NCI-H2171 (cell line): ENCODE data around the gene RPS24.
"Not testable (repeated sequence)": the region's sequence is repeated elsewhere in the genome, so short reads cannot be mapped to it uniquely, and the experiment has no call there.

Experiments used
- DNase-seq: peaks from one replicate; lab custom pipeline; 2025; lab: John Stamatoyannopoulos, UW

Gene RPS24

DNA sequence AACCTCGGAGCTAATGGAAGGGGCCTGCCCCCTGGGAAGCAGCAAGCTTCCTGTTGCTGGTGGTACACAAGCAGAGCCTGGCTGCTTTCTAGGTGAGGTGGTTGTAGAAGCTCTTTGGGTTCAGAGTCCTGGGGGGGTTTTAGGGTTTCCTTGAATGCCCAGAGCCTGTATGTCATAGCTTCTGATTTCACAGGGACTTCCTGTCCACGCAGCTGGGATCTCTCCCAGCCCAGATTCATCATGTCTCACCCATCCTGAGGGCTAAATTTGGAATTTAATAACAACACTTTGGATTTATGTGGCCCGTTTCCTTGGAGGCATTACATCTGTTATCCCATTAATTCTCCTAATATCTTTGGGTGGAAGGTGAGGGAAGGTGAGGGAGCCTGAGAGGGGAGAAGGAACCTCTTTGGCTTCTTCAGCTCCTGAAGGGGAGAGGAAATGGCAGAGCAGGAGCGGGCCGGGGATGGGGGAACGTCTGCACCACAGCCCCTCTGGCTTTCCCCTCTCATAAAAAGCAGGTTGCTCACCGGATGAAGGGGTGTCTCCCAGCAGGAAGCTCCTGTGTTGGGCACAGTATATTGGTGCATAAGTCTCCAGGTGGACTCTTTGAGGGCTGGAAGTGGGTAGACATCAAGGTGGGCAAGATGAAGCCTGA, 19.7 kb downstream of the RPS24 start:
- no peak for DNase-seq

DNA sequence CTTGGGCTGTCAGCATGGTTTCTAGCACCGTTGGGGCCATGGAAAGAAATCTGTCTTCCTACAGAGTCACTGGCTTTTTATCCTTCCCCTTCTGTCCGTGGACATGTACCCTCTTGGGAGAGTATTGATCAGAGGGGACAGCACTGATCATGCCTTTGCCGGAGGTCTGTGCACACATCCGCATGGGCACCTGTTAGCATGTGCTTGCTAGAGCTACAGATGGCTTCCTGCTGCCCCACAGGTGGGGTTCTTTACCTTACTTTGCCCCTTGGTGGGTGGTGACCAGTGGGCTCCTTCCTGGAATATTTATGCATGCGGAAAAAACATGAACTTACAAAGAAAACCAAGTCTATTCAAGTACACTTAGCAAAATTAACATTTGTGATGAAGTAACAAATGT, 24.9 kb downstream of the RPS24 start:
- no peak for DNase-seq

DNA sequence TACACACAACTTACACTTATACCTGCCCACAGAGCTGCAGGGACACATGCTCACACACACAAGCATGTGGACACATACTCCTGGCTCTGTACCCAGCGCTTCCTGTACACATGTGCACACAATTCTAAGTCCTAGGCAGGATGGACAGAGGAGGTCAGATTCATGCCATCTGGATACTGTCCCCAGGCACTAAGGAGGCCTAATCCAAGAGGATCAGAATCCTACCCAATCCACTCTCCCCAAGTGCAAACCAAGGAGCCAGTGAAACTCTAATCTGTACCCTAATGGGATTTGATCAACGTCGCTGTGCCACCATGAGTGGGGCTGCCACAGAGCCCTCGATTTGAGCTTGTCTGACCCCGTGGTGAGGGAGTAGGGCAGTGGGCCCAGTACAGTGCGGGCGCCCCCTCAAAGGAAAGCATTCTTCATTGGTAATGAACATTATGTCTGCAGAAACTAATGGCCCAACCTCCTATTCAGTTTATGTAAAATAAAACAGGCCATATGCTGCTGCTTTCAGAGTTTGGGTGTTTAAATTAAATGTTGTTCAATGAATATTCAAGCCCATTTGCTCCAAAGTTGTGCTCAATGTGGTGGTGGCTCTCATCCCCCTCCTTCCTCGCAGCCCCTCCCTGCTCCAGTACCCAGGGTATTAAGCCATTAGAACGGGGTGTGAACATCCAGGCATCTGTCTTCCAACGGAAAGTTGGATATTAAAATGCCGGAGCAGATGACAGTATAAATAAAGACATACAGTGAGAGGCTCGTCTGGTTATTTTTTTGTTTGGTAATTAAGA, 26.4 kb downstream of the RPS24 start:
- peak; percentile 10 for DNase-seq

DNA sequence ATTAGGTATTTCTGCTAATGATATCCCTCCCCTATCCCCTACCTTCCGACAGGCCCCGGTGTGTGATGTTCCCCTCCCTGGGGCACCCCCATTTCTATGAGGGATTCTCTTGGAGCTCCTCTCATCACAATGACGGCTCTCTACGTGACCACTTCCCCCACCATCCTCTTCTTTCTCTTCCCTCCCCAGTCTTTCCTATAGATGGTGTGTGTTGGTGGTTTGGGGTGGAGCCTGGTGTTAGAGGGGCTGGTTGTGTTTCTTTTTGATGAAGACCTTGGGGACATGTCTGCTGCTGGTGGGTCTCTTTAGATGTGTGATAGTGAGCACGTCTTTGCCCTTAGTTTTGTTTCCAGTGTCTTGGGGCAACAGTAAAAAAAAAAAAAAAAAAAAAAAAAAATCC, 28.6 kb downstream of the RPS24 start:
- no peak for DNase-seq

DNA sequence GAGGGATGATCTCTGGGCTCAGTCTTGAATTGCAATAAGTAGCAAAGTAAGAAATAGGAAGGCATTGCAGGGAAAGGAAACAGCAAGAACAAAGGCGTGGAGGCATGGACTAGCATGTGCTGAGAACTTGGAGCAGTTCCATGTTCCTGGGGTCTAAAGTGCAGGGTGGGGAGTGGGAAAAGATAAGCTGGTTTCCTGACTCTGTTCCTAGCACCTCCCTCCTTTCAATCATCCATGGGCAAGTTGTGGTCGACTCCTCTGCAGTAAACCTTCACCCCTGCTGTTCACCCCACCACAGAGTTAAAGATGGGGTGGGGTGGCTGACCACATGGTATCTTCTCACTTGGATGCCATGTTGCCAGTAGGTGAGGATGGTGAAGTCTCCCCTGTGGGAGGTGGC, 29.6 kb downstream of the RPS24 start:
- no peak for DNase-seq

DNA sequence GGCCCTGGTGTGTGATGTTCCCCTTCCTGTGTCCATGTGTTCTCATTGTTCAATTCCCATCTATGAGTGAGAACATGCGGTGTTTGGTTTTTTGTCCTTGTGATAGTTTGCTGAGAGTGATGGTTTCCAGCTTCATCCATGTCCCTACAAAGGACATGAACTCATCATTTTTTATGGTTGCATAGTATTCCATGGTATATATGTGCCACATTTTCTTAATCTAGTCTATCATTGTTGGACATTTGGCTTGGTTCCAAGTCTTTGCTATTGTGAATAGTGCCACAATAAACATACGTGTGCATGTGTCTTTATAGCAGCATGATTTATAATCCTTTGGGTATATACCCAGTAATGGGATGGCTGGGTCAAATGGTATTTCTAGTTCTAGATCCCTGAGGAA, 31.3 kb downstream of the RPS24 start:
- not testable (repeated sequence) for DNase-seq

DNA sequence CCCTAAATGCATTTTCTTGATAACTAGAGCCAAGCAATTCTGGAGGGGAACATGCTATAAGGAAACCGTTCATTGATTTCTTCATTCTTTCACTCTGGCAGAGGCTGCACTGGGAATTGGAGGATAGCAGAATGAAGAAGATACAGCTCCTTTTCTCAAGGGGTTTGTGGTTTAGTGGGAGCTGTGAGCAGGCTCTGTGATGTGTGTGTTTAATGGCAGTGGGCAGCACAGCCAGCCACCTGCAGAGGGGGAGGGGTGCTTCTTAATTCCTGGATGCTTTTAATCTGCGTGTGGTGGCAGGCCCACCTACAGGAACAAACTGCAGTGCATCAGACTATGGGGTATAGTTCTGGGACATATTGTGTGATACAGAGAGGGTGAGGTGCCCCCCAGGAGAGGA, 31.9 kb downstream of the RPS24 start:
- peak; percentile 11 for DNase-seq

DNA sequence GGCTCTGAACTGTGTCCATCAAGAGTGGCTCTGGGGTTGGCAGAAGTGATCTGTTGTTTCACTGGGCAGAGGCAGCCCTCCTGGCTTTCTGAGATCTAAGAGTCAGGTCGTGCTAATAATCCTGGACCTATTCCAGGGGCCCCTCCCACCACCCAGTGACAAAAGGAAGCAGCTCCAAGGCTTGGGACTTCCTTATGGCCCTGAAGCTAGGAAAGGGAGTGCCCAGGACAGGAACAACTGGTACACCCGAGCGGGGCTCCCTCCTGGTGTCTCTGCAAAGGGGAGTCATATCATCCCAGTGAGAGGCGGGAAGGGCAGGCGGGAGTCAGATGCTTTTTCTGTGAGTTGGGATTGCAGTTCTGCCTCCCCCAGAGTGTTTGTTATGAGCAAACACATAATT, 32.3 kb downstream of the RPS24 start:
- DNase-seq: peak; percentile 6

DNA sequence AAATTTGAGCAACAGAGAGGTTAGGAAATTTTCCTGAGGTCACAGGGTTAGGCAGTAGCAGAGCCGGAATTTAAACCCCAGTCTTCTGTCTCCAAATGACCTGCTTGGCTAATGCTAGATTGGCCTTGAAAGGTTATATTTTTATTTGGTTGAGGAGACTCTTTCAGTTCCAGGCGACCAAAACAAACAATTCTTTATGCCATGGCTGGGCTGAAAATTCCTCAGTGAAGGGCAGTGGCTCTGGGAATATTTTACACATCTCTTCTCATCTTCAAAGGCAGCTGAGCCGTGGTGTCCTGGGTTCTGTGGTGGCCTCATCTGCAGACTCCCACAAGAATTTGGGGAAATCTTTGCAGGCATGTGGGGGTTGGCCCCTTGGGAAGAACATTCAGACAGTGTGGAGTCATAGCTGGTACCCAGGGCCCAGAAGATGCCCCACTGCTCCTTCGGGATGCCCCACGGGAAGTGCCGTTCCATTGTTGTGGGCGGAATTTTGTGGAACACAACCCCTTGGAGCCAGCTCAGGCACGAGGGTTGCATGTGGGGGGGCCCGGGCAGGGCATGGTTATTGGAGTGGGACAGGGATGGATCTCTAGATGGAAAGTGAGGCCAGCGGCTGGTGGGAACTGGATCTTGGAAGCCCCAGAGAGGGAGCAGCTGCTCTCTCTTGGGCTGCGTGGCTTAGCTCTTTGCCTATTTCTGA, 33.2 kb downstream of the RPS24 start:
- no peak for DNase-seq

DNA sequence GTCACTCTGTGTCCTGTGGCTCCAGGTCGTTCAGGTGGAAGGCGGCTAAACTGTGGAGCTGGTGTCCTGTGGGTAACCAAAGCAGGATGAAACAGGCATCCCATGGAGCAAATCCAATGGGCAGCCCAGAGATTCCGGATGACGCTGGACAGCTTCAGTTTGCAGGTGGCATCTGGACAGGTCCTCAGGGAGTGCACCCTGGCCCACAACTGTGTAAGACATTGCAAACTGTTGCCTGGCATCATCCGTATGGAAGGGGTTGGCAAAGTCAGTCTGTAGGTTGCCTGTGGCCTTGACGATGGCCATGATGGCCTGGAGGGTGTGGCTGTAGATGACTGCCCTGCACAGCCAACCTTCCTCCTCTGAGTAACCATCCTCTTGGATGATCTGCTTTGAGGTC, 35.5 kb downstream of the RPS24 start:
- DNase-seq: no peak

DNA sequence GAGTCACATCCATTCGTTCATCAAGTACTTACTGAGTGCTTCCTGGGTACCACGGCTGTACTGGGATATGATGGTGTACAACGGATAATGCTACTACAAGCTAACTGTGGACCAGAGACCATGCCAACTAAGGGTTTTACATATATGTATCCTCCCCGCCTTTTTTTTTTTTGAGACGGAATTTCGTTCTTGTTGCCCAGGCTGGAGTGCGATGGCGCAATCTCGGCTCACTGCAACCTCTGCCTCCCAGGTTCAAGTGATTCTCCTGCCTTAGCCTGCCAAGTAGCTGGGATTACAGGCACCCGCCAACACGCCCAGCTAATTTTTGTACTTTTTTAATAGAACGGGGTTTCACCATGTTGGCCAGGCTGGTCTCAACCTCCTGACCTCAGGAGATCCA, 36.4 kb downstream of the RPS24 start:
- not testable (repeated sequence) for DNase-seq

DNA sequence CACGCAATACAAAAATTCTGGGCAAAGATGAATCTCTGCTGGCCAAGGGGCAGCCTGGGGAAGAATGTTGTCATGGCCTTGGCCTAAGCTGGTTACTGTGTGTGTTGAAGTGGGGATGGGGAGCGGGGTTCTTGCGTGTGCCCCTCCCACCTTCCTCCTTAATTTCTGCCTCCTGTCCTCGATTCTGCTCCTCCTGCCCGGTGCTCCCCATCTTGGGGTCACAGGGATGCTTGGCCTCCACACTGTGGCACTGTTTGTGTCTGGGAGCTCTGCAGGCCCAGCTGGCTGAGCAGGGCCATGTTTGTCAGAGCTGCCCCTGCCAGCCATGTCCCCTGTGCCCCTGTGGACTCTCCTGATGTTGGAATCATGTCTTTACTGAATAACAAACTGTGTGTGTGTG, 37.1 kb downstream of the RPS24 start:
- DNase-seq: no peak

DNA sequence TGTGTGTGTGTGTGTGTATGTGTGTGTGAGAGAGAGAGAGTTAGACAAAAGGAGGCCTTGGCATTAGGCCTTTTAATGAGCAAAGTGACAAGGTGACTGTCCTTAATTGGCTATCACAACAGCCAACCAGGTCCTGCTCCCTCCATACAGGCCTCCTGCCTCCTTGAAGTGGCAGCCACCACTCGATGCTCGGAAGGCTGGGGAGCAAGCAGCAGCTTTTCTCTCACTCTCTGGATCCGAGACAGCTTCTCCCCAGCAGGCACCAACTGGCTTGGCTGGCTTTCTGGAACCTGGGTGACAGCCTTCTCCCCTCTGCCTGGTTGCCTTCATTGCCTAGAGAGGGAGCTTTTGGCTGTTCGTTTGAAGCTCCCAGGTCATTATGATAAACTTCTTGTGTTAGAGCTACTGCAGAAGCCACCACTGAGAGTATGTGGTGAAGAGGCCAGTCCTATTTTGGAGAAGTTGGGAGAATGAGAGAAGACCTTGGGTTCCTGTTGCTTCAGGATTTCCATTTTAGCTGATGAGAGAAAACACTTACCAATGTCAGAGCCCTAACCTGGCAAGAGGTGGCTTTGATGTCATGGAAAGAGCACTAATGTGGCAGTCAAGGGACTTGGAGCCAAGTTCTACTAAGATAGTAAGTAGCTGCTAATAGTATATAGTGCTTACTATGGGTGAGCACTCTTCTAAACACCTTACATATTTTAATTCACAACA, 37.6 kb downstream of the RPS24 start:
- DNase-seq: no peak

DNA sequence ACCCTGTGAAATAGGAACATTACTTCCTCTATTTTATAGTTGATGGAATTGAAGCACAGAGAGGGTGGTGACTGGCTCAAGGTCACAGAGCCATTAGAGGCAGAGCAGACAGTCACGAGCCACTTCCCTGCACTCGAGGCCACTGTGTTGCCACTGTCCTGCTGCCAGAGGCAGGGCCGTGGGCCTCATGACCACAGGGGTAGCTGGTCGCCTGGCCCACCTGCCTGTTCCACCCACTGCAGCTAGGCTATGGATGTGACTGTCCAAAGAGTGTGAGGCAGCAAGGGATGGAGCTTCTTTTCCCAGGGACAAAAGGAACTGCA, 38.2 kb downstream of the RPS24 start:
- DNase-seq: no peak

DNA sequence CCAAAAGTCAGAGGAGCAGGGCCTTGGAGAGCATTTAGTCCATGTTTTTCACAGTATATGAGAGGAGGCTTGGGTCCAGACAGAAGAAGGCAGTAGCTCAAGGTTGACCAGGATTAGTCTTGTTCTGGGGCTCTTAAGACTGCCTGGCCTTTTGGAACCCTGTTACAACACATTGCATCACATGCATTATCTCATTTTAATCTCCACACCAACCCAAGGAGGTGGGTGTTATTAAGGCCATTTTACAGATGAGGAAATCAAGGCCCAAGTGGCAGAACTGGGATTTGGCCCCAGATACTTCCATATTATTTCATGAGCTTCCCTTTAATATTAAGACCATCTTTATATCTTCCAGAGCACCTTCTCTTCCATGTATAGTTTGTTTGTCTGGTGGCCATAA, 38.8 kb downstream of the RPS24 start:
- DNase-seq: no peak

DNA sequence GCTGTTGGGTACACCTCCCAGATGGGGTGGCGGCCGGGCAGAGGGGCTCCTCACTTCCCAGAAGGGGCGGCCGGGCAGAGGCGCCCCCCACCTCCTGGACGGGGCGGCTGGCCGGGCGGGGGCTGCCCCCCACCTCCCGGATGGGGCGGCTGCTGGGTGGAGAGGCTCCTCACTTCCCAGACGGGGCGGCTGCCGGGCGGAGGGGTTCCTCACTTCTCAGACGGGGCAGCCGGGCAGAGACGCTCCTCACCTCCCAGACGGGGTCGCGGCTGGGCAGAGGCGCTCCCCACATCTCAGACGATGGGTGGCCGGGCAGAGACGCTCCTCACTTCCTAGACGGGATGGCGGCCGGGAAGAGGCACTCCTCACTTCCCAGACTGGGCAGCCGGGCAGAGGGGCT, 42.1 kb downstream of the RPS24 start:
- DNase-seq: not testable (repeated sequence)

DNA sequence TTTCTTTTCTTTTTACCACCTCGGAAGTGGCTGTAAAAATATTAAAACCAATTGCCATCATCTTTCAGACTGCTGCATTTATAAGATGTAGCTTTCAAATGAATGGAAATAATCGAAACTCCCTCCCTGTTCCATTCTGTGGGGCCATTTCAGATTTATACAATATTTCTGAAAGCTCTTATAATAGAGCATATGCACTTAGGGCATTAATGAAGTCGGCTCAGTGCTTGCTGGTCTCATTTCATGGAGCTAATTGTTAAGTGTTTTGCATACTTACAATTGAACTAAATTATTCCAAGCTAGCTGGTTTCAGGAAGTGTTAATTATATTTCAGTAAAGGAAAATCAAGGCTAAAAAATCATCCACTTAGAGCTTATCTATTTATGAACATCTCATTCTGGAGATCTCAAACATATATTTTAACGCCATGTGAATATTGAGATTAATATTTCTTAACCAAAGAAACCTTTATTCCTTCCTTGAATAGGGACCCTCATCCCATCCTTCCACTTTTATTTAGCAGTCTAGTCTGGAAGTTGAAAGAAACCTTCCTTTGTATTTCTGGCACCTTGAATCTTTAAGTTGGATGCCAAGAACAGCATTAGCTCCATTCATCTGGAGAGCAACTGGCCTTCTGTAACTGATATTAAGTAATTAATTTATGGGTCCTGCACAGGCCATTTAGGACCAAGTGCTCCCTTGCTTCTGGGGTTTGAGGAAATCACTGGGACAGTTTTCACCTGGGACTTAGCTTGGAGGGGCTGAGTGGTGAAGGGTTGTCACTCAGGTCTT, 45.1 kb downstream of the RPS24 start:
- no peak for DNase-seq

DNA sequence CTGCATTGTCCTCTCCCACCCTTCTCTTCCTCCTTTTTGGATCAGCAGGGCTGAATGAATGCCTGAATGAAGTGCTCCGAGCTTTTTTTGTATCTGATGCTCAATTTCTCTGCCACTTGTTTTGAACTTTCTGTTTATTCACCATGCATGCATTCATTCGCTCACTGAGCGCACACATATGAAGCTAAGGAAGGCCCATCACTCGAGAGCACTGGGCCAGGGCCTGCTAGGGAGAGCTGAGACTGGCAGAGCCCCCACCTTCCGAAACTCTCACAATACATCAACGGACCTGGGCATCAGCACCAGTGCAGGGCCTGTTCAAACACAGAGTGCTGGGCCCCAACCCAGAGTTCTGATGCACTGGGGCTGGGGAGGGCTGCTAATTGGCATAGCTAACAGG, 45.7 kb downstream of the RPS24 start:
- no peak for DNase-seq

DNA sequence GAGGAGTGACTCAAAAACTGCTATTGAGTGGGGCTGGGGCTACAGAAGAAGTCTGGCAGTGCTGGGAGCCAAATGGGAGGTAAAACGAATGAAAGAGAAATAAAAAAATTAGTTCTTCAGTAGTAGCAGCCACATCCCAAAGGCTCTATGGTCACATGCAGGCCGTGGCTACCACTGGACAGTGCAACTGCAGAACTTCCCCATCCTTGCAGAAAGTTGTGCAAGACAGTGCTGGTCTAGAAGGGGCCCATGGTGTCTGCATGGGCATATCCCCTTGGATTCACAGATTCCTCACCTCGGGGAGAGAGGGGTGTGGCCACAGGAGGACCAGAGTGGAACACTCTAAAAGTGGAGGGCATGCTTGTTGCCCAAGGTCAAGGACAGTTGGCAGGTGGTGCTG, 47.6 kb downstream of the RPS24 start:
- DNase-seq: no peak

DNA sequence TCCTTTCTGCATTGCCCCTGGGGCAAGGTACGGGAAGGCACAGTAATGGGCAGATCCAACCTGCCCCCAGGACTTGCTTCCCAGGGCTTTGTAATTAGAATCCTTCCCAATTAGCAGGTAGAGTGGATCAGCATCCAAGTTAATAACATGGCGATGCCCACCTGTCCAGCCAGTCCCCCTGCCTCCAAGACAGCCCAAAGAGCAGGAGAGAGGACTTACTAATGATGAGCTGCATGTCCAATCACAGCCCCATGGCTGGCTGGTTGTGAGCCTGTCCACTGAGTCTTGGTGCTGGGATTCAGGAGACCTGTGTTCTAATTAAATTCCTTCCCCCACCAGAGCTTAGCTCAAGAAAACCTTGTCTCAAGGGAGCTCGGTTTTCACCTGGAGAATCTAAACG, 49.0 kb downstream of the RPS24 start:
- DNase-seq: no peak
